H1 (cell line): Measurements from ENCODE around the gene IDI2. TPM values are rescaled to one million over a fixed set of nuclear protein-coding genes. Genes with fewer than 3 reads are reported as not detected.

Experiments used
- CTCF ChIA-PET: fragments of 300-600 bp; sonication (Branson Sonifier 250); formaldehyde crosslinking; loops from one replicate; lab custom pipeline; 2021; ENCODE audit not compliant: partially characterized antibody; lab: Charles Lee
- POLR2A ChIA-PET: fragments of 300-600 bp; sonication (Branson Sonifier 250); formaldehyde crosslinking; loops from one replicate; lab custom pipeline; 2021; ENCODE audit warnings: inconsistent platforms; ENCODE audit not compliant: partially characterized antibody; lab: Charles Lee
- DNase-seq, 2 experiments: peaks; one replicate each; pipeline versions ENCODE4 v3.0.0 to v3.0.0-alpha.2; 2010 to 2022; ENCODE audit warnings: low spot score in 2 of 2, low read depth in 1 of 2, mixed read lengths in 1 of 2
- FAIRE-seq: peaks from 2 replicates; lab custom pipeline; 2011; peaks lifted over from hg19 to GRCh38; lab: Jason Lieb, UNC
- H2AFZ ChIP-seq: 2 replicates; pipeline ENCODE4 v1.8.1; 2012; ENCODE audit warnings: low read length, inconsistent platforms
- H2AK5ac ChIP-seq: 2 replicates; pipeline ENCODE4 v1.6.1; 2013; ENCODE audit warnings: low read depth, low read length
- H2BK120ac ChIP-seq: replicated peaks from 2 replicates; pipeline ENCODE3; 2013; ENCODE audit warnings: low read depth, low read length, inconsistent platforms
- H2BK12ac ChIP-seq: 2 replicates; pipeline ENCODE4 v1.6.1; 2013; ENCODE audit warnings: low read depth, low read length
- H2BK15ac ChIP-seq: 2 replicates; pipeline ENCODE4 v1.6.1; 2013; ENCODE audit warnings: low read length
- H2BK20ac ChIP-seq: 2 replicates; pipeline ENCODE4 v1.6.1; 2013; ENCODE audit warnings: low read length
- H2BK5ac ChIP-seq: 2 replicates; pipeline ENCODE4 v1.6.1; 2013; ENCODE audit warnings: low read depth, low read length
- H3K14ac ChIP-seq: 2 replicates; pipeline ENCODE4 v1.6.1; 2013; ENCODE audit warnings: inconsistent platforms; ENCODE audit not compliant: insufficient read length
- H3K18ac ChIP-seq: 2 replicates; pipeline ENCODE4 v1.6.1; 2013; ENCODE audit warnings: low read length; ENCODE audit errors: extremely low read depth
- H3K23ac ChIP-seq: 2 replicates; pipeline ENCODE4 v1.6.1; 2013; ENCODE audit warnings: inconsistent platforms; ENCODE audit not compliant: insufficient read length
- H3K23me2 ChIP-seq: 2 replicates; pipeline ENCODE4 v1.6.1; 2013; ENCODE audit warnings: low read depth, low read length
- H3K27ac ChIP-seq: 2 replicates; pipeline ENCODE4 v1.6.1; 2011; ENCODE audit warnings: low read depth, low read length, inconsistent platforms
- H3K27me3 ChIP-seq, 4 experiments: replicated peaks in 1 of 4; 1 replicate in 1 of 4; 2 replicates in 3 of 4; pipeline versions ENCODE4 v1.6.1 to v1.8.1; 2011 to 2013; ENCODE audit warnings: low read length in 3 of 4, mild to moderate bottlenecking in 3 of 4, inconsistent platforms in 2 of 4, mixed read lengths in 2 of 4, moderate library complexity in 1 of 4; ENCODE audit not compliant: control insufficient read depth in 3 of 4, insufficient read depth in 3 of 4; ENCODE audit errors: extremely low read depth in 1 of 4
- H3K36me3 ChIP-seq, 4 experiments: 2 replicates each; pipeline versions ENCODE4 v1.6.1 to v1.8.1; 2011 to 2013; ENCODE audit warnings: mild to moderate bottlenecking in 4 of 4, low read length in 3 of 4, moderate library complexity in 2 of 4, control low read depth in 1 of 4, inconsistent platforms in 1 of 4; ENCODE audit not compliant: insufficient read depth in 4 of 4, control insufficient read depth in 2 of 4
- H3K4ac ChIP-seq: replicated peaks from 2 replicates; pipeline ENCODE3; 2013; ENCODE audit warnings: low read length, low read depth, mixed read lengths, inconsistent platforms; ENCODE audit not compliant: insufficient read length
- H3K4me1 ChIP-seq, 4 experiments: replicated peaks in 1 of 4; 1 replicate in 1 of 4; 2 replicates in 3 of 4; pipeline versions ENCODE4 v1.6.1 to v1.8.1; 2011 to 2013; ENCODE audit warnings: low read length in 3 of 4, inconsistent platforms in 2 of 4, mixed read lengths in 1 of 4; ENCODE audit not compliant: insufficient read depth in 4 of 4, control insufficient read depth in 3 of 4
- H3K4me2 ChIP-seq, 2 experiments: 2 replicates each; pipeline versions ENCODE4 v1.6.1 to v1.8.1; 2011 to 2013; ENCODE audit warnings: low read depth in 2 of 2, low read length in 2 of 2, control low read depth in 1 of 2, inconsistent platforms in 1 of 2, mild to moderate bottlenecking in 1 of 2; ENCODE audit not compliant: insufficient read depth in 1 of 2
- H3K4me3 ChIP-seq, 4 experiments: fragments of 200-600, 300-600 bp in 1 of 4; sonication (generic), shearing (Covaris generic), sonication (Bioruptor Twin) in 1 of 4; 2 replicates each; pipeline versions ENCODE4 v1.5.1 to v1.8.1; 2011 to 2016; ENCODE audit warnings: low read length in 4 of 4, low read depth in 3 of 4, control low read depth in 2 of 4, inconsistent platforms in 2 of 4, mild to moderate bottlenecking in 2 of 4, mixed read lengths in 1 of 4, moderate library complexity in 1 of 4; ENCODE audit not compliant: insufficient read depth in 2 of 4; ENCODE audit errors: extremely low read depth in 1 of 4
- H3K56ac ChIP-seq: replicated peaks from 2 replicates; pipeline ENCODE3; 2013; ENCODE audit warnings: low read depth, mild to moderate bottlenecking, mixed read lengths, low read length, inconsistent platforms; ENCODE audit not compliant: insufficient read length
- H3K79me1 ChIP-seq: 2 replicates; pipeline ENCODE4 v1.6.1; 2013; ENCODE audit warnings: low read depth, low read length, control low read depth
- H3K79me2 ChIP-seq, 2 experiments: 2 replicates each; pipeline versions ENCODE4 v1.6.1 to v1.8.1; 2012 to 2013; ENCODE audit warnings: low read length in 2 of 2, mild to moderate bottlenecking in 2 of 2, inconsistent platforms in 1 of 2; ENCODE audit not compliant: insufficient read depth in 2 of 2, control insufficient read depth in 1 of 2
- H3K9ac ChIP-seq, 4 experiments: replicated peaks in 1 of 4; 1 replicate in 1 of 4; 2 replicates in 3 of 4; pipeline versions ENCODE4 v1.6.1 to v1.8.1; 2011 to 2013; ENCODE audit warnings: low read depth in 3 of 4, low read length in 3 of 4, control low read depth in 2 of 4, mild to moderate bottlenecking in 2 of 4, moderate library complexity in 2 of 4, inconsistent platforms in 1 of 4; ENCODE audit errors: extremely low read depth in 1 of 4
- H3K9me3 ChIP-seq, 2 experiments: 2 replicates each; pipeline versions ENCODE4 v1.6.1 to v1.8.1; 2012 to 2013; ENCODE audit warnings: mild to moderate bottlenecking in 2 of 2, moderate library complexity in 2 of 2, control low read depth in 1 of 2, inconsistent platforms in 1 of 2, low read depth in 1 of 2, low read length in 1 of 2, mixed read lengths in 1 of 2; ENCODE audit not compliant: insufficient read depth in 2 of 2
- H4K20me1 ChIP-seq, 2 experiments: replicated peaks in 1 of 2; 2 replicates each; pipeline versions ENCODE3 to v1.8.1; 2011 to 2013; ENCODE audit warnings: inconsistent platforms in 2 of 2, low read length in 2 of 2, mild to moderate bottlenecking in 1 of 2; ENCODE audit not compliant: insufficient read depth in 2 of 2, control insufficient read depth in 1 of 2
- H4K5ac ChIP-seq: 2 replicates; pipeline ENCODE4 v1.6.1; 2013; ENCODE audit warnings: low read length, low read depth, mixed read lengths, inconsistent platforms; ENCODE audit not compliant: insufficient read length
- H4K8ac ChIP-seq: 2 replicates; pipeline ENCODE4 v1.8.0; 2013; ENCODE audit warnings: mild to moderate bottlenecking, moderate library complexity, low read length, inconsistent platforms; ENCODE audit not compliant: insufficient read depth; ENCODE audit errors: extremely low read depth
- H4K91ac ChIP-seq: replicated peaks from 2 replicates; pipeline ENCODE3; 2013; ENCODE audit warnings: low read length, mixed read lengths, inconsistent platforms; ENCODE audit not compliant: insufficient read length
- BACH1 ChIP-seq: IDR thresholded peaks from 2 replicates; pipeline ENCODE4 v1.6.1; 2012; ENCODE audit warnings: low read length, improper control_type of control experiment
- BRCA1 ChIP-seq: IDR thresholded peaks from 2 replicates; pipeline ENCODE4 v1.6.1; 2012; ENCODE audit warnings: low read depth, low read length, improper control_type of control experiment
- CBX5 ChIP-seq: fragments of 300-800, 300-1000 bp; sonication (generic); IDR thresholded peaks from 2 replicates; pipeline ENCODE4 v1.7.1; 2016; ENCODE audit warnings: antibody characterized with exemption, low read length, low read depth
- CHD1 ChIP-seq: IDR thresholded peaks from 2 replicates; pipeline ENCODE4 v1.6.1; 2012; ENCODE audit warnings: low read depth, low read length, improper control_type of control experiment
- GTF2F1 ChIP-seq: IDR thresholded peaks from 2 replicates; pipeline ENCODE4 v1.6.1; 2012; ENCODE audit warnings: low read depth, low read length, improper control_type of control experiment, borderline replicate concordance
- HDAC2 ChIP-seq, 2 experiments: fragments of 300-600 bp in 1 of 2; sonication (generic) in 1 of 2; IDR thresholded peaks; 2 replicates each; pipeline ENCODE4 v1.6.1; 2011 to 2012; ENCODE audit warnings: low read depth in 2 of 2, low read length in 2 of 2, mild to moderate bottlenecking in 2 of 2, moderate library complexity in 2 of 2, borderline replicate concordance in 1 of 2, inconsistent platforms in 1 of 2
- NANOG ChIP-seq: IDR thresholded peaks from 2 replicates; pipeline ENCODE4 v1.6.1; 2011; ENCODE audit warnings: low read length, low read depth, mild to moderate bottlenecking, inconsistent platforms; ENCODE audit not compliant: insufficient read depth, poor library complexity, severe bottlenecking
- NRF1 ChIP-seq: IDR thresholded peaks from 2 replicates; pipeline ENCODE4 v1.6.1; 2011; ENCODE audit warnings: mild to moderate bottlenecking, low read depth, low read length, improper control_type of control experiment
- PHF8 ChIP-seq: fragments of 200-600 bp; sonication (generic); conservative IDR thresholded peaks from 2 replicates; pipeline ENCODE4 v1.7.1; 2012; ENCODE audit warnings: low read depth, mild to moderate bottlenecking, inconsistent platforms, low read length, moderate library complexity
- POLR2A ChIP-seq, 2 experiments: IDR thresholded peaks; 1 replicate in 1 of 2; 2 replicates in 1 of 2; pipeline ENCODE4 v1.6.1; 2011; ENCODE audit warnings: low read depth in 2 of 2, low read length in 2 of 2, mild to moderate bottlenecking in 2 of 2; ENCODE audit errors: control extremely low read depth in 1 of 2
- POU5F1 ChIP-seq: IDR thresholded peaks from 2 replicates; pipeline ENCODE4 v1.6.1; 2011; ENCODE audit warnings: low read depth, mild to moderate bottlenecking, low read length, moderate library complexity
- SAP30 ChIP-seq: fragments of 300-600 bp; sonication (generic); IDR thresholded peaks from 2 replicates; pipeline ENCODE4 v1.7.1; 2012; ENCODE audit warnings: low read length, moderate library complexity, mild to moderate bottlenecking, inconsistent platforms; ENCODE audit not compliant: insufficient read depth, insufficient replicate concordance
- SIRT6 ChIP-seq: IDR thresholded peaks from one replicate; pipeline ENCODE4 v1.7.1; 2012; ENCODE audit warnings: low read length, inconsistent platforms
- TCF12 ChIP-seq: IDR thresholded peaks from 2 replicates; pipeline ENCODE4 v1.6.1; 2011; ENCODE audit warnings: low read depth, mild to moderate bottlenecking, low read length
- WGBS, 2 experiments: shearing (Covaris generic) in 1 of 2; methylation state at CpG; one replicate each; pipeline versions ENCODE4 v1.1.6 to v1.1.7; 2013 to 2015; ENCODE audit warnings: low lambda C conversion rate in 2 of 2, mixed read lengths in 2 of 2, inconsistent platforms in 1 of 2, low coverage in 1 of 2, missing lambda C conversion rate in 1 of 2; ENCODE audit not compliant: insufficient replicate concordance in 2 of 2, insufficient coverage in 1 of 2, insufficient read length in 1 of 2; ENCODE audit errors: extremely low coverage in 1 of 2, missing lambda C conversion rate in 1 of 2; 5-methylcytosine and 5-hydroxymethylcytosine counted together
- polyA plus RNA-seq, 7 experiments: library from polyadenylated mRNA; depleted of rRNA in 3 of 7; stranded (reverse) in 5 of 7; unstranded in 2 of 7; fragments of >200 nt in 5 of 7; fragments of 200-250 nt in 2 of 7; gene quantifications; 1 replicate in 5 of 7; 2 replicates in 1 of 7; 4 replicates in 1 of 7; pipeline versions ENCODE4 v1.2.1 to v1.2.3, GENCODE V29; 2011 to 2013; ENCODE audit warnings: missing spikeins in 2 of 7, mixed read lengths in 2 of 7
- total RNA-seq: library from RNA; stranded (reverse); fragmentation: NEBNext Ultra II Directional; extraction: Animal tissue kit (Norgen Biotek cat#: 25700); gene quantifications from 2 replicates; pipeline ENCODE4 v1.2.1, GENCODE V29; 2021

The IDI2 gene
- total and polyA plus RNA-seq, 2 of the 8 experiments (the other 6 are each of a cell fraction or from before 2014, with no cell fraction given): not detected

GRCh38 chr10:992467-992866, 33.2 kb downstream of the IDI2 start:
- Histone ChIP-seq H3K4me3 (no peak overlapping the region), H2AFZ (no peak overlapping the region), H3K14ac (no peak overlapping the region), H3K56ac (no peak overlapping the region), H2AK5ac (no peak overlapping the region), H2BK12ac (no peak overlapping the region), H4K8ac (no peak overlapping the region), H2BK20ac (no peak overlapping the region), H3K4me1 (no peaks in the 10 kb centered on the region; a peak in 3 of 7 replicates), H3K18ac (no peak overlapping the region), H3K79me2 (peaks cover 31 to 68% of the 10 kb centered on the region in 2 experiments), H3K9me3 (no peaks in the 10 kb centered on the region), H4K5ac (no peak overlapping the region), H3K23ac (no peak overlapping the region), H3K36me3 (peaks cover 34 to 47% (median 44%) of the 10 kb centered on the region in 4 experiments), H3K27ac (no peak overlapping the region), H3K79me1 (no peaks in the 10 kb centered on the region; the same call in 1 of the 2 replicates), H4K91ac (no peak overlapping the region), H3K23me2 (peaks cover 8% of the 10 kb centered on the region), H4K20me1 (peaks cover 6 to 18% of the 10 kb centered on the region in 2 experiments), H2BK15ac (no peak overlapping the region), H3K27me3 (no peaks in the 10 kb centered on the region), H2BK5ac (no peak overlapping the region), H2BK120ac (no peak overlapping the region), H3K4me2 (no peak overlapping the region), H3K9ac (no peak overlapping the region), H3K4ac (no peak overlapping the region)
- WGBS, 2 experiments: 97 to 100% methylated on average over 1 to 6 of the region's 6 CpGs
- POLR2A ChIA-PET: interaction anchor here (1.0 to 4.4 kb wide), 13 partner anchors 9 to 141 kb away, joined by 3 to 28 read pairs (median 4); partner anchors contain the start of gene IDI1
- DNase-seq (no peak), FAIRE-seq (no peak)
- CTCF ChIA-PET: interaction anchor here (0.6 kb wide), 1 partner anchor 58 kb away, joined by 3 read pairs; no protein-coding TSS in a partner anchor
- TF ChIP-seq HDAC2 (IDR thresholded peaks at IDR 0.05; ENCODE audit: borderline replicate concordance in 1 of 2, low read depth in 2 of 2, low read length in 2 of 2) (no peak), BRCA1 (no peak), TCF12 (no peak), PHF8 (no peak), NANOG (no peak), POU5F1 (no peak), NRF1 (no peak), CHD1 (no peak), SAP30 (no peak), GTF2F1 (no peak), POLR2A (IDR thresholded peaks at IDR 0.05; ENCODE audit: control extremely low read depth in 1 of 2, low read depth in 2 of 2, low read length in 2 of 2) (no peak; a peak in 1 of 3 replicates), CBX5 (no peak), SIRT6 (no peak), BACH1 (no peak)
